Iris pigment epithelial cell (primary cell): Measurements from ENCODE around the gene DIRAS1.
"Not testable (repeated sequence)": the region's sequence is repeated elsewhere in the genome, so short reads cannot be mapped to it uniquely, and the experiment has no call there.

Experiments used
- DNase-seq: peaks from one replicate; pipeline ENCODE4 v3.0.0-alpha.2; 2011; ENCODE audit warnings: low read depth

DIRAS1 gene

GRCh38 chr19:2726904-2727639 lies 5.9 kb upstream of the DIRAS1 start:
- no peak for DNase-seq

- DNase-seq = no peak
Measured at GRCh38 chr19:2726160-2726855, 5.1 kb upstream of the DIRAS1 start.

- DNase-seq = no peak
Measured at GRCh38 chr19:2724148-2724557, 3.0 kb upstream of the DIRAS1 start.

- no peak for DNase-seq
Measured at GRCh38 chr19:2723747-2724146, 2.6 kb upstream of the DIRAS1 start.

GRCh38 chr19:2723345-2723715 lies 2.2 kb upstream of the DIRAS1 start:
- no peak for DNase-seq

GRCh38 chr19:2722541-2723344 lies 1.6 kb upstream of the DIRAS1 start:
- DNase-seq = peak; percentile 69

GRCh38 chr19:2721570-2722540 lies 683 bp upstream of the DIRAS1 start:
- DNase-seq = no peak

GRCh38 chr19:2719920-2720776 lies 1.0 kb downstream of the DIRAS1 start:
- peak; percentile 8 for DNase-seq

- no peak for DNase-seq
Measured at GRCh38 chr19:2719232-2719735, 1.9 kb downstream of the DIRAS1 start.

- DNase-seq = no peak
Measured at GRCh38 chr19:2717638-2718541, 3.3 kb downstream of the DIRAS1 start.

- no peak for DNase-seq
Measured at GRCh38 chr19:2716722-2717637, 4.2 kb downstream of the DIRAS1 start.

- DNase-seq = no peak
Measured at GRCh38 chr19:2716275-2716650, 4.9 kb downstream of the DIRAS1 start.

- no peak for DNase-seq
Measured at GRCh38 chr19:2715470-2716274, 5.5 kb downstream of the DIRAS1 start.

- DNase-seq = no peak
Measured at GRCh38 chr19:2714531-2715269, 6.5 kb downstream of the DIRAS1 start.

- DNase-seq = not testable (repeated sequence)
Measured at GRCh38 chr19:2714102-2714501, 7.1 kb downstream of the DIRAS1 start.

GRCh38 chr19:2713170-2713569 lies 8.0 kb downstream of the DIRAS1 start:
- not testable (repeated sequence) for DNase-seq

- DNase-seq = no peak
Measured at GRCh38 chr19:2711875-2712205, 9.3 kb downstream of the DIRAS1 start.
